Left cardiac atrium (tissue), 4 donors: Measurements from ENCODE around the gene C17orf58. TPM values are rescaled to one million over a fixed set of nuclear protein-coding genes. Genes with fewer than 3 reads are reported as not detected.
"Not testable (repeated sequence)": the region's sequence is repeated elsewhere in the genome, so short reads cannot be mapped to it uniquely, and the experiment has no call there.

Source experiments
- ATAC-seq, 2 donors: fragments of 200-7000 bp; cut with Tn5 transposase; one replicate each; pipeline ENCODE4 v1.9.1; 2020; ENCODE audit warnings: mild to moderate bottlenecking in 2 of 2, moderate library complexity in 2 of 2
- DNase-seq: peaks from one replicate; pipeline ENCODE4 v3.0.0-alpha.2; 2020
- intact Hi-C, 2 donors: fragments of 100-400 bp; cut with DNase I; formaldehyde crosslinking; loops; one replicate each; pipeline versions ENCODE4 v1.14.1 to v1.15.1; 2022 to 2023
- long read RNA-seq: library from polyadenylated mRNA; unstranded; transcript quantifications from one replicate; pipeline ENCODE4 v2.0.0, GENCODE V29; 2021
- total RNA-seq, 2 donors: library from RNA; stranded (reverse); fragmentation: NEBNext Ultra II Directional; extraction: Animal tissue kit (Norgen Biotek cat#: 25700); gene quantifications; one replicate each; pipeline ENCODE4 v1.2.1, GENCODE V29; 2021
- donor health status: DM: no; HTN: yes; CAD: no.
- donor health status: DM: no; HTN: yes; CAD: no; lungs with severe emphysema.
- donor health status: DM: yes; HTN: yes; CAD: no.
- donor health status: Dilated cardiomyopathy.

Gene C17orf58
- total RNA-seq, result 10 to 100 TPM in 1 of 2 donors, 1 to 10 TPM in 1; 8.2 to 14.2 TPM
- long read RNA-seq, transcript C17orf58-202 (3 exons, 1,082 nt), result major isoform, 6 of 17 reads
- long read RNA-seq, partial matches to known transcripts, result 5 of 17 reads
- long read RNA-seq, other reads (novel, unspliced or antisense), result 2 of 17 reads

DNA sequence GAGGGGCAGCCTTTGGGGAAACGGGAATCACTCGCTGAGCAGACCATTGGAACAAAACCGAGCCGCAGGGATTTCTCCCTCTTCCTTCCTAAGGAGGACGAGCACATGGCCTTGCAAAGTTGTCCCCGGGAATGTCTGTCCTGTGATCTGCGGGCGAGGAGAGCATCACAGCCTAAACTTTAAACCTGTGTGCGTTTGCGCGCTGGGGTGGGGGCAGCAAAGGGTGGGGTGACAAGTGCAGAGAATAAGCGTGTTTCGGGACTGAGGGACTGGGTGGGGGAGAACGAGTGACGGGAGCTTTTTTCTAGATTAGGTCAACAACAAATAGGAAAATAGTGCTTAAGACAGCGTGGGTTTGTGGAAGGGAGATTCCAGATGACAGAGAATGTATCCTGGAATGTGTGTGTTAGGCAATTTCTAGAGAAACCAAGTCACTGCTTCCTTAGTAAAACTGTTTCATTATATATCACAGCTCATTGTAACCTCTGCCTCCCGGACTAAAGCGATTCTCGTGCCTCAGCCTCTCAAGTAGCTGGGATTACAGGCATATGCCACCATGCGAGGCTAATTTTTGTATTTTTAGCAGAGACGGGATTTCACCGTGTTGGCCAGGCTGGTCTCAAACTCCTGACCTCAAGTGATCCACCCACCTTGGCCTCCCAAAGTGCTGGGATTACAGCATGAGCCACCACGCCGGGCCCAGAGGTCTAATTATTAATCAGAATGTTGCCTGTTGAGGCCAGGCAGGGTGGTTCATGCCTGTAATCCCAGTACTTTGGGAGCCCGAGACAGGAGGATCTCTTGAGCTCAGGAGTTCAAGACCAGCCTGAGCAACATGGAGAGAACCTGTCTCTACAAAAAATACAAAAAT is at the start of gene C17orf58:
C17orf58 (minus strand) TSS at position 169 of the 871 bp plus-strand sequence. CDS start 271 bp downstream, outside the sequence.
- DNase-seq, ATAC-seq, intact Hi-C loops: not testable (repeated sequence)

GRCh38 chr17:68036304-68037147 is 40.3 kb upstream of the C17orf58 start:
- intact Hi-C loops, result loop anchor here in 1 of 2 donors (5.0 kb wide), 1 partner anchor 66 kb away; no protein-coding TSS in a partner anchor
- ATAC-seq (no peak), DNase-seq (no peak)

DNA sequence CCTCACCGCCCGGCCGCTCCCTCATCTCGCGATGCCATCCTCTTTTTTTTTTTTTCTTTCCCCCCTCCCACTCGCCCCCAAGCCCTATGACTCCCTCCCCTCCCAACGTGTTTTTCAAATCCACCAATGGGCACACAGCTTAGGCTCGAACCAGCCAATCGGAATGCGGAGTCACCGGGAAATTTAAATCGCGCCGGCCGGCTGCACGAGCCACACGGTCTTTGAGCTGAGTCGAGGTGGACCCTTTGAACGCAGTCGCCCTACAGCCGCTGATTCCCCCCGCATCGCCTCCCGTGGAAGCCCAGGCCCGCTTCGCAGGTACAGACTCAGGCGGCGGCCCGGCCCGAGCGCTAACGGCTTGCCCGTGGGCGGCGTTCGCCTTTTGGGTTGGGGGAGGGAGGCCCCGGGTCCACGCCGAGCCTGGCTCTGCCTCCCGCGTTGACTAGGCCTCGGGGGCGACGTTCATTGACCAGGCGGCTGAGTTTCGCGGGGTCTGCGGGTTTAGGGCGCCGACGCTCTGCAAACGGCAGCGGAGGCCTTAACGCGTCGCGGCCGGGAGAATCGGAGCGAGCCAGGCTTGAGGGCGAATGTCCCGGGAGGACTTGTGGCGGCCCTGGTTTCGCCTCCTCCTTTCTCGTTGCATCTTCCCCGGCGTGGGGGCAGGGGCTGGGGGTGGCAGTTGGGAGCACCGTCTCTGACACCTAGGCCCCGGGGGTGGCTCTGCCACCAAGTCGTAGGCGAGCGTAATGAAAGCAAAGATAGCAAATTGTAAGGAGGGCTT is 39.4 kb upstream of the C17orf58 start, which contains the start of gene KPNA2:
KPNA2 (plus strand) TSS at position 213 of the 781 bp plus-strand sequence. CDS start 1,398 bp downstream, outside the sequence.
- ATAC-seq (peak; percentile 98), DNase-seq (peak; percentile 95)
- intact Hi-C loops, result loop anchor here in 1 of 2 donors (5.0 kb wide), 1 partner anchor 67 kb away; no protein-coding TSS in a partner anchor

GRCh38 chr17:68035131-68035522 is 38.9 kb upstream of the C17orf58 start:
- DNase-seq (peak; percentile 96), ATAC-seq (peak; percentile 94)
- intact Hi-C loops, result loop anchor here in 1 of 2 donors (5.0 kb wide), 1 partner anchor 67 kb away; no protein-coding TSS in a partner anchor

DNA sequence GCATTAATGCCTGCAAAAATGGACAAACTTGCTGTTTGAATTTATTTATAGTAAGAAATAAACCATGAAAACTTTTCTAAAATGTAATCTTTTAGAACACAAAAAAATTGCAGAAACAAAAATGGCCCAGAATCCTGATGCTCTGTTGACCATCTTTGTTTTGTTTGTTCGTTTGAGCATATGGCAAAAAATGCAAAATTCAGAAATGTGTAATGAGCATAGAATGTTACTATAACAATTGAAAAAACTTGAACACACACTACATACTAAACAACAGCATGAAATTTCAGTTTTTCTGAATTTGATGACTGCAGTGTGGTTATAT is 38.1 kb upstream of the C17orf58 start:
- intact Hi-C loops, result no loop called here
- DNase-seq (no peak), ATAC-seq (no peak)

DNA sequence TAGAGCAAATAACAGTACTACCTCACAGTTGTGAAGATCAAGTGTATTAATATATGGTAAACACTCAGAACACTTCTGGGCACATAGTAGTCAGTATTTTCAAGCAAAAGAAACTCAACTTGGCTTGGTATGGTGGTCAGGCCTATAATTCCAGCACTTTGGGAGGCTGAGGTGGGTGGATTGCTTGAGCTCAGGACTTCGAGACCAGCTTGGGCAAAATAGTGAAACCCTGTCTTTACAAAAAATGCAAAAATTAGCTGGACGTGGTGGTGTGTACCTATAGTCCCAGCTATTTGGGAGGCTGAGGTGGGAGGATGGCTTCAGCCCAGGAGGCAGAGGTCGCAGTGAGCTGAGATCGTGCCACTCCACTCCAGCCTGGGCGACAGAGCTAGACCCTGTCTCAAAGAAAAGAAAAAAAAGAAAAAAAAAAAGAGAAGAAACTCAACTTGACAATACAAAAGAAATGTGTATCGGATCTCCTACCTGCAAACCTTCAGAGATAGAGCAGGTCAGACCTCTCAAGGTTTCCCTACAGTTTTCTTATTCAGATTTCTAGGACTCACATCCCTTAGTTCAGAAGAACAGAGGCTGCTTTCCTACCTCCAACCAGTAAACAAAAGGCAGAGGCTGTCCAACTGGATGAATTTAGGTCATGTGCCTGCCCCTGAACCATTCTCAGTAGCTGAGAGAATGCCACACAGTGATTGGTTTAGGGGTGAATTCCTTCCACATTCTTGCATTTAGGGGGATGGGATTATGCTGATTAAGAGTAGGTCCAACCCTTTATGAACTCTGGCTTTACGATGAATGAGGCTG is 37.6 kb upstream of the C17orf58 start:
- intact Hi-C loops, result no loop called here
- ATAC-seq (no peak), DNase-seq (no peak)

DNA sequence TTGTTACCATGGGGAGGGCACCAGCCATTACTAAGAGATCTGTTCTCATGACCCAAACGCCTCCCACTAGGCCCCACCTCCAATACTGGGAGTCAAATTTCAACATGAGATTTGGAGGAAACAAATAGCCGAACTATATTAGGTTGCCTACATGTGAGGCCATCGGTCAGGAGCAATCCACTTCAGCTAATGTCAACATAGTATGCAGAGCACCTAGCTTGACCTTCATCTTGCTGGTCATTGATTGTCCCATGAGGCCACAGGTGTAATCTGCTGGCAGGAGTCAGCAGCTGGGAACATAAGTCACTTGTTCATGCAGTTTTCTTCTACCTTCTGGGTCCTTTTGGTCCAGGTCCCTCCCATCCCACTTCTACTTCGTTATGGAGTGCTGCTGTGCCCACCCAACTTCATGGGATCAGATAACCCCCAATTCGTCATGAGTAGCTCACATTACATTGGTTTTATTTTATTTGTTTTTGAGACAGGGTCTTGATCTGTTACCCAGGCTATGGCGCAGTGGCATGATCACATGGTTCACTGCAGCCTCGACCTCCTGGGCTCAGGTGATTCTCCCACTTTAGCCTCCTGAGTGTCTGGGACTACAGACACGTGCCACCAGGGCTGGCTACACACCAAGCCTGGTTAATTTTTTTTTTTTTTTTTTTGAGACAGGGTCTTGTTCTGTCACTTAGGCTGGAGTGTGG is 33.4 kb upstream of the C17orf58 start:
- ATAC-seq (no peak), DNase-seq (no peak)
- intact Hi-C loops, result no loop called here

DNA sequence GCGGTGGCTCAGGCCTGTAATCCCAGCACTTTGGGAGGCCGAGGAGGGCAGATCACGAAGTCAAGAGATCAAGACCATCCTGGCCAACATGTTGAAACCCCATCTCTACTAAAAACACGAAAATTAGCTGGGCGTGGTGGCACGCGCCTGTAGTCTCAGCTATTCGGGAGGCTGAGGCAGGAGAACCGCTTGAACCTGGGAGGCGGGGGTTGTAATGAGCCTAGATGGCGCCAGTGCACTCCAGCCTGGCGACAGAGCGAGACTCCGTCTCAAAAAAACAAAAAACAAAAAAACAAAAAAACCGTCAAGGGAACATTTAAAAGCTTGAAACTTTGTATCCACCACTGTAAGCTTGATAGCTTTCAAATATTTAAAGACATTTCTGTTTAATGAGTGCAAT is 26.3 kb upstream of the C17orf58 start:
- DNase-seq, ATAC-seq, intact Hi-C loops: not testable (repeated sequence)

DNA sequence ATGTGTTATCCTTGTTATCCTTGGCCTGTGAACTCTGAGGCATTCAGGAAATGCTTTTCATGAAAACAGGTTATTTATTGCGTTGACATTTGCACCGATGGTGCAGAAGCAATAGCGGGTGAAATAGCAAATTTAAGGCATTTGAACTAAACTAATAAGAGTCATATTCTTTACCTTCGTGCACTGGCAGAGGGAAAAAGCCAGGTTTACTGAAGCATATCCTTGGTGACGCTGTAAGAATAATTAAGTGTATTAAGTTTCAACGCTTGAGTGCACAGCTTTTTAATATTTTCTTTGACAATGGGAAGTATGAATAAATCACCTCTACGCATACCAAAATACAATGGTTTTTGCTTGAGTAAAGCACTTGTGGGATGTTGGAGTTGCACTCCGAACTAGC is 25.7 kb upstream of the C17orf58 start:
- intact Hi-C loops, result loop anchor here in 1 of 2 donors (2.0 kb wide), 1 partner anchor 27 kb away; no protein-coding TSS in a partner anchor
- DNase-seq (no peak), ATAC-seq (no peak)

DNA sequence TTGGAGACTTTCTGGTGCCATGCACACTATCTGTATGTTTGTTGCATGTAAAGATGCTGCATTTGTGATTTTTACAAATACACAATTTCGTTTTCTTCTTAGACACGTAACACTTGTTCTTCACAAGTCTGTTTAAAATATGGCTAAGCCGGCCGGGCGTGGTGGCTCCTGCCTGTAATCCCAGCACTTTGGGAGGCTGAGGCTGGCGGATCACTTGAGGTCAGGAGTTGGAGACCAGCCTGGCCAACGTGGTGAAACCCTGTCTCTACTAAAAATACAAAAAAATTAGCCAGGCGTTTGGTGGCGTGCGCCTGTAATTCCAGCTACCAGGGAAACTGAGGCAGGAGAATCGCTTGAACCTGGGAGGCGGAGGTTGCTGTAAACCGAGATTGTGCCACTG is 24.5 kb upstream of the C17orf58 start:
- not testable (repeated sequence) for ATAC-seq, DNase-seq
- intact Hi-C loops, result loop anchor here in 1 of 2 donors (2.0 kb wide), 1 partner anchor 26 kb away; no protein-coding TSS in a partner anchor

DNA sequence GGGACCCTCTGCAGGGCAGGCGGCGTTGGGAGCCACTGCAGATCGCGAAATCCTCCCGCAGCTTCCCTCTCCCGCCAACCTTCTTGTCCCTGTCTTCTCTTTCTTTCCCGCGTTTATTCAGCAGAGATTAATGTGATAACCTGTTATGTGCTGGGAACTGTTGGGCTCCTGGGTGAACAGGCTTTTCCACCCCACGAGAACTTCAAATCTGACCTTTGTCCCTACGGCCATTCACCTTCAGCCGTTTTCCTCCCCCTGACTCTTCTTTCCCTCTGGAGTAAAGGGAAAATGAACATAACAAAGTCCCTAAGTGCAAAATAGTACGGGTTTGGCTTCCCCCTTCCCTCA is 24.1 kb upstream of the C17orf58 start:
- intact Hi-C loops, result loop anchor here in 1 of 2 donors (2.0 kb wide), 1 partner anchor 26 kb away; no protein-coding TSS in a partner anchor
- DNase-seq (no peak), ATAC-seq (peak; percentile 5 to 13)

DNA sequence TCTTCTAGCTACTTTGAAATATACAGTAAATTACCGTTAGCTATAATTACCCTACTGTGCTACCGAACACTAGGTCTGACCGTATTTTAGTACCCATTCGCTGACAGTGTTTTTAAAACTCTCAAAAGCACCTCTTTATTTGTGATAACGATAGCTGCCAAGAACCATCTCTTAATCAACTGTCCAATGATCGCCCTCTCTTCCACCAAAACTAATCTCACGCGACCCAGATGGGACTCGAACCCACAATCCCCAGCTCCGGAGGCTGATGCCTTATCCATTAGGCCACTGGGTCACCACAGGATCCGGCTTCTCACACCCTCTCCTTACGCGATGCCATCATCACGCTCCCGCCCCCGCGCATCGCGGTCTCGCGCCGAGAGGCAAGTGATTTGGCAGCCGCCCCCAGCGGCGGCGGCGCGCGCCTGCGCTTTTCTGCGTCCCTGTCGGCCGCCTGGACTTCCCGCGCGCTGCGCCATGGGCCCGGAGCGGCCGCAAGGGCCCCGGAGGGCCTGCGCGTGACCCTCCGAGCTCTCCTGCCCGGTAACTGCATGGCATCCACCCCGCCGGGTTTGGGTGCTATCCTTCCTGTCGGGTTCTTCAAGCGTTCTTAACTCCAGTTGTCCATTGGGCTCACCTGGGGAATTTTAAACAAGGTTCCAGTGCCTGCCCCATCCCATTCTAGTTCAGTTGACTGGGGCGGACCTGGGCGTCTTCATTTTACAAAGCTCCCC is 23.6 kb upstream of the C17orf58 start:
- peak; percentile 94 for DNase-seq
- intact Hi-C loops, result loop anchor here in 1 of 2 donors (2.0 kb wide), 1 partner anchor 25 kb away; no protein-coding TSS in a partner anchor
- ATAC-seq, result peak; percentile 96 to 98

- ATAC-seq (no peak), DNase-seq (no peak)
- intact Hi-C loops, result no loop called here
These were observed 23.0 kb upstream of the C17orf58 start for GRCh38 chr17:68019336-68019674.

DNA sequence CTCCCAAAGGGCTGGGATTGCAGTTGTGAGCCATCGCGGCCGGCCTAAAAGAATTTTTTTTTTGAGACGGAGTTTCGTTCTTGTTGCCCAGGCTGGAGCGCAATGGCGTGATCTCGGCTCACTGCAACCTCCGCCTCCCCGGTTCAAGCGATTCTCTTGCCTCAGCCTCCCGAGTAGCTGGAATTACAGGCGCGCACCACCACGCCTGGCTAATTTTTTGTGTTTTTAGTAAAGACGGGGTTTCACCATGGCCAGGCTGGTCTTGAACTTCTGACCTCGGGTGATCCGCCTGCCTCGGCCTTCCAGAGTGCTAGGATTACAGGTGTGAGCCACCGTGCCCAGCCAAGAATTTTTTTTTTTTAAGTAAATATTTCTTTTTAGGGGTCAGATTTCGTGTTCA is 22.2 kb upstream of the C17orf58 start:
- ATAC-seq, DNase-seq, intact Hi-C loops: not testable (repeated sequence)

GRCh38 chr17:68016838-68017237 is 20.6 kb upstream of the C17orf58 start:
- intact Hi-C loops, result no loop called here

GRCh38 chr17:68015081-68015723 is 18.9 kb upstream of the C17orf58 start:
- intact Hi-C loops, result no loop called here
- ATAC-seq (no peak), DNase-seq (no peak)

More at GRCh38 chr17:68016838-68017237, 20.6 kb upstream of the C17orf58 start:
- ATAC-seq (no peak), DNase-seq (no peak)
